Measurements from ENCODE around the gene GNG7.

GRCh38 chr19:2648528-2648937 lies 54.0 kb downstream of the GNG7 start:
- TF ChIP-seq CTCF (optimal IDR thresholded peaks at IDR 0.05 in 1 of 3, IDR thresholded peaks at IDR 0.05 in 1 of 3, conservative IDR thresholded peaks at IDR 0.05 in 1 of 3; ENCODE audit: extremely low read depth in 1 of 3, insufficient read depth in 2 of 3, low read length in 3 of 3), result peak; percentile 73 to 97 (median 90)
- no peak for TF ChIP-seq EZH2 (IDR thresholded peaks at IDR 0.05; ENCODE audit: low read length)
